HG02970 (cell line): Measurements from ENCODE around the gene SNCB.

Experiments used
- ATAC-seq: cut with Tn5 transposase; IDR thresholded peaks from one replicate; pipeline ENCODE4 v1.9.1; 2021; ENCODE audit warnings: mild to moderate bottlenecking, moderate library complexity, moderate number of reproducible peaks; ENCODE audit not compliant: unreplicated experiment, low FRiP score

Gene SNCB

GRCh38 chr5:176661676-176662075 lies 31.3 kb upstream of the SNCB start:
- ATAC-seq: no peak

DNA sequence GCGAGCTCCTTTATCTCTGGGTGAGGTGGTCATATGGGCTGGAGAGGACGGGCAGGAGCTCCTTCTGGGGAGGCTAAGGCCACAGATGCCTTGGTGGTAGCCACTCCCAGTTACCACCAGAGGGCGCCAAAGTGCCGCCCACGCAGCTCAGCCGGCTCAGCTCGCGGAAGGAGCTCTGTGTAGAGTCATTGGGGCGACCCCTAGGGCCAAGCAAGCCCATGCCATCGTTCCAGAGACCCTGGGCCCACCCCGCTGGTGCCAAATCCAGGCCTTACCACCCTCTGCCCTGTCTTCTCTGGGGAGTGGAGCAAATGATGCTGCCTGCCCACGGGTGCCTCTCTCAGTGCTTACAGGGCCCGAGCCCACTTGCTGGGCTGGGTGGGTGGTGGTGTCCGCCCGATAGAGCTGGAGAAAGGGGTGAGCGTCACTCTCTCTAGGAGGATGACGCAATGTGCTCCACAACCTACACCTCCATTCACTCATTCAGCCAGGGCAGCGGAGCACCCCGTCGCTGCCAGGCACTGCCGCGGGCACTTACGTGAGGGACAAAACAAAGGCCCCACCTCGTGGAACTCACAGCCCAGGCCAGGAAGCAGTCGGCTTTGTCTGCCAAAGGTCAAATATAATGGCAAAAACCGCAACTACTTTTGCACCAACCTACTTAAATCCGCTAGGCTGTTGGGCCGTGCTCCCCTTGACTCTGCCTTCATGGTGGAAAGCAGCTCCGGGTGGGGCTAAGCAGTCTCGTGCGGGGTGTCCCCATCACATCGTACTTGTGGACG lies 30.7 kb upstream of the SNCB start:
- ATAC-seq: peak; percentile 53

DNA sequence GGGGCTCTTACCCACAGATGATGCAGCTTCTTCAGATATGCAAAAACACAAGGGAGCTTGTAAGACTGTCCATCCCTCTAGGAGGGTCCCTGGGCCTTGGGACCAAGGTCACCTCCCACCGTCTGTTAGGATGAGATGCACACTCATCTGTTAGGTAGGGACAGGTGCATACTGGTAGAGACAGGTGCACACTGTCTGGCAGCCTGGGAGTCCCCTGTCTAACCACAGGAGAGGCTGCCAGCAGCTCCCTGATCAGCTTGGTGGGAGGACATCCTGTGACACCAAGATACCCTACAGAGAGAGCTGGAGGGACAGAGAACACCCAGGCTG lies 30.2 kb upstream of the SNCB start:
- peak; percentile 9 for ATAC-seq

- no peak for ATAC-seq
Observed at GRCh38 chr5:176659860-176660461, 29.6 kb upstream of the SNCB start.

- ATAC-seq: no peak
Observed at GRCh38 chr5:176659512-176659839, 29.1 kb upstream of the SNCB start.

- ATAC-seq: no peak
Observed at GRCh38 chr5:176658817-176659511, 28.6 kb upstream of the SNCB start.

DNA sequence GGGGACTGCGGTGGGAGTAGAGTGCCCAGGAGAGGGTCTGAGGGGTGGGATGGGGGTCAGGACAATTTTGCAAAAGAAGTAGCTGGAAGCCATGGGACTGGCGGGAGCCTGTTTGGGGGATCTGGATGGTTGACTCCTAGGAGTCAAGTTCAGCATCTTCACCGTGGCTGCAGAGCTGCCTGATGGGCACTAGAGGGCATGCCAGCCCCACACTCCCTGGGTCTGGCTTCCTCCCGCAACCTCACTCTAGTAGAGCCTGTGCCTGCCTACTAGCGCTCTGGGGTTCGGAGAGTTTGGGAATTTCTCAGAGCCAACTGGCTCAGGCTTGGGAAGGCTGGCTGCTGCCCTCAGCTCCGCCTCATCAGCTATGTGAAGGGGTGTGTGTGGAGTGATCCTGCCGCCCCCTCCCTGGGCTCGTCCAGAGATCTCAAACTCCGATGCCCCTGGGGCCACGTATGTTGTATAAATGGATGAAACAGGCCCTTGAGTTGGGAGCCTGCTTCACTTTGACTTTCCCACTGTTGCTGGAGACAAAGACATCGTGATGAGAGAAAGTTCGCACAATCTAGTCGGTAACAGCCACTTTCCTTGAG lies 27.8 kb upstream of the SNCB start:
- no peak for ATAC-seq

GRCh38 chr5:176656467-176656990 lies 26.2 kb upstream of the SNCB start:
- ATAC-seq: no peak

- no peak for ATAC-seq
Observed at GRCh38 chr5:176654856-176655255, 24.5 kb upstream of the SNCB start.

GRCh38 chr5:176653401-176654385 lies 23.4 kb upstream of the SNCB start:
- no peak for ATAC-seq

DNA sequence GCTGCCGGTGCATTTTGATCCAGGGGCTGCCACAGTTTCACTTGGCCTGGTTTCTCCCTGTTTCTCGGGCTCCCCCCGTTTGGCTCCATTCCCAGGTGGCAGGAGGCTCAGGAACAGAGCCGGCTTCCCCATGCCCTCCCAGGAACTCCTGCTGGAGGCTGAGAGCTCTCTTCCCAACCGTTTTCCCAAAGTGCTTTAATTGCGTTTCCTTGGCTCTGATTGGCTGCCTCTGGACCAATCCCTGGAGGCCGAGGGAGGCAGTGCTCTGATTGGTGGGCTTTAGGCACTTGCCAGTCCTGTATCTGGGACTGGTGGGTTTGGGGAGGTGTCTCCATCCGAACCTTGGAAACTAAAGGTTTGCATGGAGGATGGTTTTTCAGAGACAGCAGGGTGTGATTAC lies 21.8 kb upstream of the SNCB start:
- no peak for ATAC-seq

- ATAC-seq: no peak
Observed at GRCh38 chr5:176651472-176651980, 21.2 kb upstream of the SNCB start.

DNA sequence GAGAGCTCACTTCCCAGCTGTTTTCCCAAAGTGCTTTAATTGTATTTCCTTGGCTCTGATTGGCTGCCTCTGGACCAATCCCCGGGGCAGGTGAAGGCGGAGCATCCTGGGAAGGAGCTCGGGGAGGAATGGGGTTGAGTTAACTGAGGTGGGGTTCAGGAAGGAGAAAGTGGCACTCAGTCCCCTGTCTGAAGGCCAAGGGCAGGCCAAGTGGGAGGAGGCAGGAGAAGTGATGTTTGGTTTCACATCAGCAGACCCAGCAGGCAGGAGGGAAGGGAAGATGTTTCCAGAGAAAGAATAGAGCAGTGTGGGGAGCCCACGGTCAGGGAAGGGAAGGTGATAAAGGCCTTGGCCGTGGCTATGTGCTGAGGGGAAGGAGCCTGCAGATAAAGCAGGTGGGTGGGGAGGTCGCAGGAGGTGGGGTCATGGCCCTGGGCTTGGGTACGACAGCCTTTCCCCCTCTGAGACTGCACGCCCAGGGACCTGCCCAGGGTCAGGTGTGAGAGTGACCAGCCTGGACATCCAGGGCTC lies 20.1 kb upstream of the SNCB start:
- no peak for ATAC-seq

- ATAC-seq: no peak
Observed at GRCh38 chr5:176648474-176649194, 18.3 kb upstream of the SNCB start.

GRCh38 chr5:176647843-176648473 lies 17.6 kb upstream of the SNCB start:
- ATAC-seq: no peak

DNA sequence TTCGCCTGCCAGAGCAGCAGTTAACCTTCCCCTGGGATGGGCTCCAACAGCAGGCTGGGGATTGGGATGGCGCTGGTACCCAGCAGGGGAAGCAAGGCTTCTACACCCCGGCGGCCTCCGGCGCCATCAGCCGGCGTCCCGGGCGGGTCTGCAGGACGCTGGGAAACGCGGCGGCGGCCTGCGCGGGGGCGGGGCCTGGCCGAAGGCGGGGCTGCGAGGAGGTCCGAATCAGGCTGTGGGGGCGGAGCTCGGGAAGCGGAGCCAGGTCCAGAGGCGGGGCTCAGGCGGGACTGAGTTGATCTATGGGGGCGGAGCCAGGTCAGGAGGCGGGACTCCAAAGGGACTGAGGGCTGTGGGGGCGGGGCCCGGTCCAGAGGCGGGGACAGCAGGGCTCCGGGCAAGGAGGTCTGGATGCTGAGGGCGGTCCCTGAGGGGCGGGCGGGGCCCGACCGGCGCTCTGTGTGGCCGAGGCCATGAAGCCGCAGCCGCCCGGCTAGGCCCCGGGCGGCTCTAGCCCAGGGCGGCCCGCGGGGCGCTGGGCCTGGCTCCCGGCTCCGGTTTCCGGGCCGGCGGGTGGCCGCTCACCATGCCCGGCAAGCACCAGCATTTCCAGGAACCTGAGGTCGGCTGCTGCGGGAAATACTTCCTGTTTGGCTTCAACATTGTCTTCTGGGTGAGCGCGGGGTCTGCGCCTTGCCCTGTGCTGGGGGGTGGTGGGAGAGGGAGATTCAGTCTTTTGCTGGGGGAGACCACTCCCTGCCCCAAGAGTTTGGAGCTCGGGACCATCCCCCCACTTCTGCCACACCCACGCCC lies 16.9 kb upstream of the SNCB start, which contains the start of gene TSPAN17:
Gene TSPAN17, plus strand, starts transcription at position 455 of the 813 bp plus-strand sequence. Its CDS starts 132 bp downstream, at position 587.
- ATAC-seq: peak; percentile 94

DNA sequence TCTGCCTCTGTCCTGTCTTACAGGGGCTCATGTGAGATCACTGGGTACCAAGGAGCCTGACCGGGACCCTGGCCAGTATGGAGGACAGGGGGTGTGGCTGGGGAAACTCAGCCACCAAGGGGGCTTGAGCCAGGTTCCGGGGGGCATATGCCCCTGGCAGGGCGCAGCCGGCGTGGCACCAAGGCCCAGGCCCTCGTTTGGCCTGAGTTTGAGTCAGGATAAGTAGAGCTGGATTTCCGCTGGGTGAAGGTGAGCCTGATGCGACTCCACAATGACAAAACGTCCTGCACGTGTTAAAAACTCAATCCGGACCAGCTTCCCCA lies 16.3 kb upstream of the SNCB start:
- no peak for ATAC-seq
